ENCODE data around the gene STK17A.
A peak's percentile ranks its signal among the peaks of the same experiment; 100 is the strongest.

Gene STK17A

GRCh38 chr7:43634384-43634783, 51.5 kb downstream of the STK17A start:
- no peak for DNase-seq (ENCODE audit: low read depth in 2 of 2)

- no peak for DNase-seq (ENCODE audit: low read depth in 2 of 2)
Observed at GRCh38 chr7:43636093-43636492, 53.2 kb downstream of the STK17A start.

GRCh38 chr7:43637114-43637806, 54.4 kb downstream of the STK17A start:
- no peak for DNase-seq (ENCODE audit: low read depth in 2 of 2)

- DNase-seq (ENCODE audit: low read depth in 2 of 2): no peak
Observed at GRCh38 chr7:43639858-43640491, 57.1 kb downstream of the STK17A start.

GRCh38 chr7:43640679-43641078, 57.8 kb downstream of the STK17A start:
- DNase-seq (ENCODE audit: low read depth in 2 of 2): no peak

- no peak for DNase-seq (ENCODE audit: low read depth in 2 of 2)
Observed at GRCh38 chr7:43642897-43643630, 60.2 kb downstream of the STK17A start.

- DNase-seq (ENCODE audit: low read depth in 2 of 2): no peak
Observed at GRCh38 chr7:43643846-43644245, 60.9 kb downstream of the STK17A start.

GRCh38 chr7:43645699-43646226, 62.9 kb downstream of the STK17A start:
- DNase-seq (ENCODE audit: low read depth in 2 of 2): no peak

GRCh38 chr7:43646603-43647338, 63.9 kb downstream of the STK17A start:
- no peak for DNase-seq (ENCODE audit: low read depth in 2 of 2)

GRCh38 chr7:43647339-43647672, 64.4 kb downstream of the STK17A start:
- DNase-seq (ENCODE audit: low read depth in 2 of 2): no peak

- peak; percentile 32 to 44 for DNase-seq (ENCODE audit: low read depth in 2 of 2)
Observed at GRCh38 chr7:43647673-43648472, 65.0 kb downstream of the STK17A start.

- peak; percentile 52 to 59 for DNase-seq (ENCODE audit: low read depth in 2 of 2)
Observed at GRCh38 chr7:43648473-43649406, 65.8 kb downstream of the STK17A start.

GRCh38 chr7:43649755-43650274, 66.9 kb downstream of the STK17A start:
- peak; percentile 46 to 50 for DNase-seq (ENCODE audit: low read depth in 2 of 2)

- no peak for DNase-seq (ENCODE audit: low read depth in 2 of 2)
Observed at GRCh38 chr7:43650457-43651052, 67.6 kb downstream of the STK17A start.

- no peak for DNase-seq (ENCODE audit: low read depth in 2 of 2)
Observed at GRCh38 chr7:43652364-43652763, 69.5 kb downstream of the STK17A start.

- no peak for DNase-seq (ENCODE audit: low read depth in 2 of 2)
Observed at GRCh38 chr7:43653466-43653865, 70.6 kb downstream of the STK17A start.

- no peak for DNase-seq (ENCODE audit: low read depth in 2 of 2)
Observed at GRCh38 chr7:43653891-43654504, 71.1 kb downstream of the STK17A start.

GRCh38 chr7:43655584-43655983, 72.7 kb downstream of the STK17A start:
- DNase-seq (ENCODE audit: low read depth in 2 of 2): no peak

- DNase-seq (ENCODE audit: low read depth in 2 of 2): no peak
Observed at GRCh38 chr7:43656997-43657396, 74.1 kb downstream of the STK17A start.

Data from stimulated activated CD8-positive, alpha-beta memory T cell treated with anti-CD3 and anti-CD28 coated beads, Interleukin-15, amount 100 ng/mL, for 48 hours (primary cell).